Forelimb muscle (tissue), 1 donor: ENCODE data around the gene SYT9. TPM values are rescaled to one million over a fixed set of nuclear protein-coding genes. Genes with fewer than 3 reads are reported as not detected.

Experiments used
- DNase-seq: peaks from one replicate; pipeline ENCODE4 v3.0.0-alpha.2; 2013; ENCODE audit warnings: low read depth
- polyA plus RNA-seq: library from polyadenylated mRNA; unstranded; fragments of 120-200 nt; gene quantifications from one replicate; pipeline ENCODE4 v1.2.1, GENCODE V29; 2013; ENCODE audit not compliant: insufficient read length

SYT9 gene
- polyA plus RNA-seq, 1 donor: 0.46 TPM

DNA sequence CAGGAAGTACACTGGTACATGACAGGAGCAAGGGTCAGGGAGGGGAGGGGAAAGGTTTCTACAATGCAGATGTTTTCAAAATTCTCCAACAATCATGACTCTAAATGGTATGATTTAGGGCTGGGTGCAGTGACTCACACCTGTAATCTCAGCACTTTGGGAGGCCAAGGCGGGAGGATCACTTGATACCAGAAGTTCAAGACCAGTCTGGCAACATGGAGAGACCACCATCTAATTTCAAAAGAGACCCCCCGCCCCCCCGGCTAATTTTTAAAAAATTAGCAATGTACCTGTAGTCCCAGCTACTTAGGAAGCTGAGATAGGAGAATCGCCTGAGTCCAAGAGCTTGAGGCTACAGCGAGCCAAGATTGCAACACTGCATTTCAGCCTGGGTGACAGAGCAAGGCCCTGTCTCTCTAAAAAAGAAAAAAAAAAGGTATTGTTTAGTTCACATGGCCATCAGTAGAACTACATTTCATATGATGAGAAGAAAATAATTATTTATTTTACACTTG is 217.7 kb downstream of the SYT9 start:
- DNase-seq: no peak

DNA sequence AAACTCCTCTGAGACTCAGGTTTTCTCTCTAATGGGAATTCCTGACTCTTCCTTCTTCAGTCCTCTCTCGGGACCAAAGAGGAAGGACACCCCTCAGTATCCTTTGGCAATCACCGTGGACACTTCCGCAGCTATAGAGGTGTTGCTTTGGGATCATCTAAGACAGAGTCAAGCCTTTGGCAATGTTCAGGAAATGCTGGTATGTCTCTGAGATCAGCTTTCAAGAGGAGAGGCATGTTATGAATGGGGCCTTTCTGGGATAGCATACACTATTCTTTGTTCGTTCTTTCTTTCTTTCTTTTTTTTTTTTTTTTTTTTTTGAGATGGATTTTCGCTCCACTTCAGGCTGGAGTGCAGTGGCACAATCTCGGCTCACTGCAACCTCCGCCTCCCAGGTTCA is 219.4 kb downstream of the SYT9 start:
- DNase-seq: no peak

DNA sequence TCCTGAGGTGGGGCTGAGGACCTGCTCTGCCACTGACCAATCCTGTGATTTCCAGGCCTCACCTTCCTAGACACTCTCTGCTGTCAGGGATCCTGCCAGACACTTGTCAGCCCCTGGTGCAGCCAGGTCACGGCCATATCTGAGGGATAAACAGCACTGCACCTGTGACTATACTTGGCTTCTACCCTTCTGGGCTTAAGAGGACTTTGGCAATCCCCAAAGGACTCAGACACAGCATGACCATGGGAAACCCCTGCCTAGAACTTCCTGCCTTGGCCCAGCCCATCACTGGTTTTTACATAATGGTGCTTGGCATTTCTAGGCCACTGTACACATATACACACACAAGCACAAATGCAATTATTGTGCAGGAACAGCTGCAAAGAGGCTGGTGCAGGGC is 222.0 kb downstream of the SYT9 start:
- no peak for DNase-seq

DNA sequence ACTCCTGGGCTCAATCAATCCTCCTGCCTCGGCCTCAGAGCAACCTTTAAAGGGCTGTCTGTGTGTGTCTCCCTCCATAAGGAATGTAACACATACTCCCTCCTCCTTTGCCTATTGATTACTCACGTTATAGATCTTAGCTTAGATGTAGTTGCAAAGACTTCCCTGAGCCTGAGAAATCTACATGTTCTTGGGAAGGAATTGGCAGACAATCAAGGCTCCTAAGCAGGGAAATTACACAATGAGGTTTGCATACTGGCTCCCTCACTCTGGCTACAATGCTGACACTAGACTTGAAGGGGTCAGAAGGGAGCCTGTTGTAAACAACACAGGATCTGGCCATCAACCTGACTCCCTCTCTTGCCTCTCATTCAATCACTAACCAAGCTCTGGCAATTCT is 228.4 kb downstream of the SYT9 start:
- no peak for DNase-seq

DNA sequence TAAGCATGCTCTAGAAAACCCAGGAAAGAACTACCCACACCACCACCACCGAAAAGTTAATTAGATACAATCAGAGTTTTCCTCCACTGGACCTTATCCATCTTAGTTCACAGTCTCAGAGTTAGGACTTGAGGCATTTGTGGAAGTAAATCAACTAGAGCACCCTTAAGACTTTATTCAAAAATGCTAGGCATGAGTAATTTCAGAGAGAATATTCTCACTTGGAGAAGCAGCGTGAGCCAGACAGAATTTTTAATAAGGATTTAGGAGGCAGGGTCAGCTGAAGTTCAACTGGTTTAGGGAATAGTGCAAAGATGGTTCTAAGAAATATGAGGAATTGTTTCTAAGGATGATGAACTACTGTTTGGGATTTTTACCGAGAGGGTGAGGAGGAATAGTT is 232.4 kb downstream of the SYT9 start:
- no peak for DNase-seq

DNA sequence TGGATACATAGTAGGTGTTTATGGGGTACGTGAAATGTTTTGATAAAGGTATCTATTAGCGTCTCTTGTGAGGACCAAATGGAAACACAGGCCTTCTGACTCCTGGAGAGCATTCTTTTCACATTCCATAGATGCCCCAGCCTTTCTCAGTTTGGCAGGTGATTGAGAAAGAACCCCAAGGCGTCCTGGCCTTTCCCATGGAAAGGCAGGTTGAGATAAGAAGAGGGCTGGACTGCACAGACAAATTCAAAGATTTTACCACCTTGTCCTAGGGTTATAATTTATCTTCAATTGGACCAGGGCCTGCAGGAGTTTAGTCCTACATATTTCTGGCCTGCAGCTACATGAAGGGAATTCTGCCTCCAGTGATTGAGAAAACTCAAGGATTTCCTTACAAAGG is 232.9 kb downstream of the SYT9 start:
- no peak for DNase-seq

DNA sequence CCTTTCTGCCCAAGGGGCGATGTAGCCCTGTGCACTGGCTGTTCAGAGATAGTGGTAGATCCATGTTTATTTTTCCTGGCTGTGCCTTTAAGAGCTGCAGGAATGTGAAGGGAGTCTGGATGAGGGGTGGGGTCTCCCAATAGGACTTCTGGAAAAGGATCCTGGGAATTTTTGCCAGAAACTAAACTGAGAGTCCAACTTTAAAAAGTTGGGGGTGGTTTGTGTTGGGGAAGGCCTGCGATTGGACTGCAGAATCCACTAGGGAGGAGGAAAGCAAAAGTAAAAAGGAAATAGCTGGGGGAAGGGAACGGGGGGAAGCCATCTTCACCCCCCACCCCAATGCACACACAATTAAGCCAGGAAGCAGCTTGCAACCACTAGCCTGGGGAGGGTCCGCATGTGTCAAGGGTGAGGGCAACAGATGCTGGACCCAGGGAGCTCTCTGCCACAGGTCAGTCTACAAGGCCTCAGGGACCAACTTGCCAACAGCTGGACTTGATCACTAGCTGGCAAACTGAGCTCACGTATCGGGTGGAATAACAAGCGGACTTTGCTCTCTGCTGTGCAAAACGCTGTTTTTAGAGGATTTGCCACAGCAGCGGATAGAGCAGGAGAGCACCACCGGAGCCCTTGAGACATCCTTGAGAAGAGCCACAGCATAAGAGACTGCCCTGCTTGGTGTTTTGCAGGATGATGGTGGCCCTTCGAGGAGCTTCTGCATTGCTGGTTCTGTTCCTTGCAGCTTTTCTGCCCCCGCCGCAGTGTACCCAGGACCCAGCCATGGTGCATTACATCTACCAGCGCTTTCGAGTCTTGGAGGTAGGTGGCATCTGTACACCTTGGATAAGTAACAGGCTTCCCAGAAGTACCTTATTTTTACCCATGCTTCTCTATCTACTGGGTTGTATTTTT is 233.7 kb downstream of the SYT9 start, which contains the start of gene OLFML1:
Gene OLFML1, plus strand, starts transcription at position 321 of the 912 bp plus-strand sequence. Its CDS starts 370 bp downstream, at position 691.
- peak; percentile 84 for DNase-seq

DNA sequence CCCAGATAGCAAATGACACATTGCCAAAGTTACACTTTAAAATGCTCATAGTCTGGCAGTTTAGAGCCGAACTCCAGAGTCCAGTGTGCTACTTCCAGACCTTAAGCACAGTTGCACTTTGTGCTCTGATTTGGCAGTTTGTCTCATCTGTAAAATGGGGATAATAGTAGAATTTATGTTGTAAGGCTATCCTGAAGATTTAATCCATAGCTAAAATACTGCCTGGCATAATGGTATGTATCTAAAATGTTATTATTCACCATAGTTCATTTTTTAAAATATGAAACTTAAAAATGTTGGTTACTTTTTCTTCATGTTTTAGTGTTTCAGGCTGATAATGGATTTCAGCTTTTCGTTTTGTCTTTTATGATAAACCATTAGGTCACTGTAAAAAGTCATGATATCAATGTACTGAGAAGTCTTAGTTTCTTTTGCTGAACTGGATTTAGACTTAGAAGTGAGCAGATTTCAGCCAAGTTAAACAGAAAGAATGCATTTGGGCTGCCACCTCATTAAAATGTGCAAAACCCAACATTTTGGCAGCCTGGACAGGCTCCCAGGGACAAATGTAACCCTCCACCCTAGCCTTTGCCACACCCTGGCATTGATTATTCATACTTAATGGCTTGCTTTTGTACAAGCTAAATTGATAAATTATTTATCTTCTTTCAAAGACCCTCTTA is 234.5 kb downstream of the SYT9 start:
- DNase-seq: no peak

DNA sequence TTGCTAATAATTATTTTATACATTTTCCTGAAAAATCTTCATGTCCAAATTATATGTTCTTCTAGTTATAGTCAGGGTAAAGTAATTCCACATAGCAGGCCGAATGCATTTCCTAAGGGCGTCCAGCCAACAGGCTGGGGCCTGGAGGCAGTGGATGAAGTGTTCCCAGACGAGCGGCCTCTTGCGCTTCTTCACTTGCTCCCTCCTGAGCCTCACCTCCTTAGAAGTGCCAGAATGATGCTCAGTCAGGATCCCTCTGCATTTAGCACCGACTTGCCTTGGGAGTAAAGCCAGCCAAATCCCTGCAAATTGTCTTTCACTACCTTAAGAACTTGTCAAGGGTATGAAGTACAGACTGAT is 235.1 kb downstream of the SYT9 start:
- peak; percentile 51 for DNase-seq

DNA sequence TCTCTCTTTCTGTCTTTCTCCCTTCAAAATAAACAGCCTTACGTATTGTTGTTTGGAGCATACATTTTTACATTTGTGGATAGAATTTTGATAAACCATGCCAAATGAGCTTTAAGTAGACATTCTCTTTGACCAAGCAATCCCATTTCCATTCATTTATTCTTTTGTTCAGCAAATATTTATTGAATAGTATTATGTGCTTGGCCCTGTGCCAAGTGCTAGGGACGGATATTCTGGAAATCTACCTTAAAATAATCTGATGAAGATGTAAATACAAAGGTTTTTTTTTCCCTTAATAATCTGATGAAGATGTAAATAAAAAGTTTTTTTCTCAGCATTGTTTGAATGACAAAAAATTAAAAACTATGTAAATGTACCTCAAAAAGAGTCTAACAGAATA is 235.7 kb downstream of the SYT9 start:
- DNase-seq: no peak

DNA sequence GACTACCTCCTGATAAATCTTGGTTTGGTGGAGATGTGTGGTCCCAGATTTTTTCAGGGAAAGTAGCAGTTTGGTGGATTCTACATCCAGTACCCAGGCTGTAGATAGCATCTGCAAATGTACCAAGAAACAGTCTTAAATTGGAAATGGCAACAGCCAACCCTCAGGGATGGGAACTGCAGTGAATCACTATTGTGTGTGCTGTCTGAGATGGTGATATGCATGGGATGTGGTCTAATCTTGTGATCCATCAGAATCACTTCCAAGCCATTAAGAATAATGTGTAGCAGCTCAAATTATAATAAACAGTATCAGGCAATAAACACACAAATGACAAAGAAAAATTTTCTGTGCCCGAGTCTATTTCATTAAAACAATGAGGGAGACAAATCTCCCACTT is 237.0 kb downstream of the SYT9 start:
- no peak for DNase-seq

DNA sequence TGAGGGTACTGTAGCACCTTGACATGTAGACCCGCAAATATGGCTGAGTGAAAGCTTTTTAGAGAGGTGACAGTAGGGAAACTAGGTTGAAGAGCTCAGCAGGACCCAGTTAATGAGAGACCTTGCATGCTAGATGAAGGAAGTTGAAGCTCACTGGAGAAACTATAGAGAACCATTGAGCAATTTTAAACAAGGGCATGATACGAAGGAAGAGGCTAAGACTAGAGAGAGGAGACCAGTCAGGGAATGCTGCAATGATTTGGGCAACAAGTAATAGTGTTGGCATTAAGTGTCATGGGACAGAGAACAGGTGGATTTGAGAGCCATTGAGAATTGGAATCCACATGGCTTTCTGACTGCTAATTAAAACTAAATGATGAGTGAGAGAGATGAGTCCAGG is 237.7 kb downstream of the SYT9 start:
- no peak for DNase-seq

DNA sequence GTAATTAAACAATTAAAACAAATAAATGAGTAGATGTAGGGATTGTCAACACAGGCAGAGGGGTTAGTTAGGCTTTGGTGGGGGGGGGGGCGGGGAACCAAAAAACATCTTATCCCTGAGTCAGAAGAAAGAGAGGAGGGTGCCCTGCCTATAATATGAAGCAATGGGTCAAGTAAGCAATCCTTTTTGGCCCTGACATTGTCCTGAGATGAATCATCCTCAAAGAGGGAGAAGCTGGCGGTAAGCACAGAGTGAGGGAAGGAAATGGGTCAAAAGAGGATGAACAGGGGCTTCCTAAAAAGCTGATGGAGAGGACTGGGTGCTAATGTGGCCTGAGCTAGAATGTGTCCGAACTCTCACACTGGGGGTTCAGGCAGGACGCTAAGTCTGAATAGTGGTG is 238.3 kb downstream of the SYT9 start:
- DNase-seq: no peak

DNA sequence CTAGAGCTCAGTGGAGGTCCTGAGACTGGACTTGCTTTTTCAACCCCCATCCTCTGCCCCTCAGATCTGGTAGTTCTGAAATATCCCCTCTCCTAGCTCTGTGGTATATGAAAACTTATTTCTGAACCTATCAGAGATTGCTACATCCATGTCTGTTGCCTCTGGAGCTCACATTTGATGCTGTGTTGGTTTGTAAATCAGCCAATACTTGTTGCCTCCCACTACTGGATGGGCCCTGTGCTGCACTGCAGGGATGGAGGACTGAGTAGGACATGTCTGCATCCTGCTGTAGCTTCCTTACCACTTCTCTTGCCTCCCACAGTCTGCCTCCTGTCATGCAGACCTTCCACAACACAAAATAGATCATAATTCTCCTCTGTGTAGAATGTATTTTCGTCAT is 238.8 kb downstream of the SYT9 start:
- no peak for DNase-seq

DNA sequence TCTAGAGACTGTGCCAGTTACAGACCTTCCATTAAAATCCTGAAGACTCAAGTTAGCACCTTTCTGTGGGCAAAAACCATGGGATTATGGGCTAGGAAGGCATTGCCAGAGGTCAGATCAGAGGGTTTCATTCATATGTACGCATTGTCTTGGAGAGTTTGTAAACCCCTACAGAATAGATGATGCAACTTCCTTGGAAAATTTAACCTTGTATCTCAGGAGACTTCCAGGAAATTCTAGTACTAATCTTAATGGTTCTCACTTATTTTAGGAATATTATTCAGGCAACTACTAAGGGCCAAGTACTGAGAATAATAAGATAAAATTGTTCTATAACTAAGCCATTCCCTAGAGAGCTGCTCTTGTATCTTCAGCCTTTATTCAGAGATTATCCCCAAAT is 240.5 kb downstream of the SYT9 start:
- DNase-seq: no peak

DNA sequence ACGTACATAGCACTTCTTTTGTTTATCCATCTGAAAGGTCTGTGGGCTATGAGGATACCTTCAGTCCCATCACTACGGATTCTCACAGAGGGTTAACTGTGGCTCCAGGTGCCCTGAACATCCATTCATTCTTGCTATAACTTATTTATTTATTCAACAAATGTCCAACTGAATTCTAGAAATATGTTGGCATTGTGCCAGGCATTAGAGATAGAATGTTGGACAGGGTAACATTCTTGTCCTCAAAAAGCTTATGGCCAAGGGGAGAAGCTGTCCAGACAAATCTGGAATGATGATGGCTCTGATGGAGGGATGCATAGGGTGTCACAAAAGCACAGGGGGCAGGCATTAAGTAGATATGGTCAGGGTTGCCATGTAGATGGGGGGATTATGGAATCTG is 242.0 kb downstream of the SYT9 start:
- DNase-seq: no peak

DNA sequence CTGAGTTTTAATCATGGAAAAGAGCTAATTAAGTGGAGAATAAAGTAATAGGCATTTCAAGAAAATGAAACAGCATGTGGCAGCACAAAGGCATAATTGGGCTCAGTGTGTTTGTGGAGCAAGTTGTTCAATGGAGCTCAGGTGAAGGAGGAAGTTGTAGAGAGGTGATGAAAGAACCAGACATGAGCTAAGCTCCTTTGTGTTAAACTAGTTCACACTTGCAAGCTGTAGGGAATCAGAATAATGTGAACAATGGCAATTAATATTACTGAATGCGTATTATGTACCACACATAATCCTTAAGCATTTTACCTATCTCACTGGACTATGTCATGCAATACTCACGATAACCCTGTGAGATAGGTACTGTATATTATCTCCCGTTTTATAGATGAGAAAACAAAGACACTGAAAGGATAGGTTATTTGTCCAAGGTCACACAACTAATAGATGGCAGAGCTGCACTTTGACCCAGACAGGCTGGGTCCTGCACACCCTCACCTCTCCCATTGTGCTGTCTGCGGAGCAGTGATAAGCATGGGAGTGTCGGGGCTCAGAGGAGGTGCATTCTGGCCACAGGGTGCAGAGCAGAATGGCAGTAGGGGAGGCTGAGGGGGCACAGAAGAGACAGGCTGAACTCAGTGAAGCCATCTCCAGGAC is 242.5 kb downstream of the SYT9 start:
- no peak for DNase-seq

DNA sequence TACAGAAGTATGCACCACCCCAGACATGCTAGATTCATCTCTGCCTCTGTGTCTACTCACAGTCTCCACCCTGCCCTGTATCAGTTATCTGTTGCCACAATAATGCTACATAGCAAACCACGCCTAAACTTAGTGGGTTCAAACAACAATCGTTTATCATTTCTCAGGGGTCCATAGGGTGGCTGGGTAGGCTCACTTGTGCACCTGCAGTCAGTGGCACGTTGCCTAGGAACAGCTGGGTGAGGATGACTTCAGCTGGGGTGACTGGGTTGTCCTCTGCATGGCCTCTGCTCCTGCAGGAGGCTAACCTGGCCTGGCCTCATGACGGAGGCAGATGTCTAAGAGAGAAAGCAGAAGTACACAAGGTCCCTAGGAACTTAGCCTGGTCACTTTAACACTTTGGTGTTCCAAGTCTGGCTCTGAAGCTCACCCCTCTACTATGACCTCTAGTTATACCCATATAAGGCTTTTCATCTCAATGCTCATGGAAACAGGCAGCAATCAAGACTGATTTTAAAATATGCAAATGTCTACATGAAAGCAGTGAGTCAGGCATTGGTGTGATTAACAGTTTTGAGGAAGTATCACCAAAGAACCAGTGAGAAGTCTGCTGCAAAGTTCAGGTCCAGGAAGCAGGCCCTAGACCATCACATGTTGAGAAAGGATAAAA is 244.3 kb downstream of the SYT9 start:
- DNase-seq: no peak

DNA sequence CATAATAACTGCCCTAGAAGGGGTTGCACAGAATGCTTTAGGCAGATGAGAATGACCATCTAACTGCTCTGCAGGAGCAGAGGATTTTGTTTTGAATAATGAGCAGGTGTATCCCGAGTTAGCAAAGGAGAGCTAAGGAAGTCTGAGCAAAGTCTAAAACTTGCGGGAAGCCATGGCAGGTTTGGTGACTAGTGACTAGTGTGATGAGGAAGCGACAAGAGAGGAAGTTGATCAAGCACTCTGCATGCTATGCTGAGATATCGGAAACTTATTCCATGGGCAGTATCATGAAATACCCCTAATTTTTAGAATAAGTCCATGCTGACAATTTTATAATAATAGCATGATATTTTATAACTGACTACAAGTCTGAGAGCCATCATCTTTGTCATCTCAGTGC is 246.5 kb downstream of the SYT9 start:
- DNase-seq: no peak

DNA sequence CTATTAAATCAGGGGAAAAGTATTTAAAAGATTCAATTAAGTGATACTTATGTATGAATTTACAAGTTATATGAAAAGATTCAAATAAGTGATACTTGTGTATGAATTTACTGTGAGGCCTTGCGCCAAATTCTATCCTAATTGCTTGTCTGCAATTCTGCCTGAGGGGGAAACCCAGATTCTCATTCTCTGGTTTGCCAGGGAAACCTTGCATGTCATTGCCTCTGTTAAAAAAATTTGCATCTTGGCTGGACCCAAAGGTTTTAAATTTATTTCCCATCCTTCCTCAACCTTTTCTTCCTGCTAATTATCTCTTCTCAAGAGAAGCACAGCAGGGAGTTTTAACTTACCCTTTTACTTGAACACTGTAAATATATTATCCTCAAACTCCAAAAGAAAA is 247.4 kb downstream of the SYT9 start:
- DNase-seq: no peak

DNA sequence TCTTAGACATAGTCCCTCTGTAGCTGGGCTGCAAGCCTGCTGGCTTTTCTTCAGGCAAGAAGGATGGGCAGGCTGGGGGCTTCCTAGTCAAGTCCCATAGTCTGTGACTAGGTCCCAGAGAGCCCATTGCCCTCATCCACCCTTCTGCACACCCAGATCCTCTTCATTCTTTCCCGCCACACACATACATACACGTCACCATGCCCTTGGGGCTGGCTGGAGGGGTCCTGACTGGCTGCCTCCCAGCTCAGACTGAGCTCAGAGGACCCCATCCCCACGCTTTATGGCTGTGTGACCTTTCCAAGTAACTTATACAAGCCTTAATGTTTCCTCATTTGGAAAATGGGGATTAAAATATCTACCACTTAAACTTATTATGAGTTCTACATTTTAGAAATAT is 248.5 kb downstream of the SYT9 start:
- no peak for DNase-seq

DNA sequence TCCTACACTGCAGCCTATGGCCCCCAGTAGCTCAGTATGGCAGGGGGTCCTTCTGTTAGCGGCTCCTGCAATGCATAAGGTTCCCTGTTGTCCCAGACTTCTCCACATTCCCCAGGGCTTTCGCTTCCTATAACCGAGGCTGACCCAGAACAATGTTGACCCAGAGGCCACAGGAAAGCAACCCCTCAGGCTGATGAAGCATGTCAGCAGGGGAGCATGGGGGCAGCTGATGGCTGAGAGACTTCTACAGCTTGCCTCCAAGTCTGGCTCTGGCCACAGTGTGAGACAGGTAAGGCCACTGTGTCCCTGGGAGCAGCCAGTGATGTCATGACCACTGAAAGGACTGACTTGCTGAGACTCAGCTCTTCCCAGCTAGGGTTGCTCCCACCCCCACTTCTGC is 249.5 kb downstream of the SYT9 start:
- no peak for DNase-seq
